ENCODE results near the gene NEU1. TPM values are rescaled to one million over a fixed set of nuclear protein-coding genes. Genes with fewer than 3 reads are reported as not detected.
"Not testable (repeated sequence)": the region's sequence is repeated elsewhere in the genome, so short reads cannot be mapped to it uniquely, and the experiment has no call there.

NEU1 gene
- total RNA-seq, 4 donors from 2014 or later: 54.4 to 98.1 (median 65.9) TPM

DNA sequence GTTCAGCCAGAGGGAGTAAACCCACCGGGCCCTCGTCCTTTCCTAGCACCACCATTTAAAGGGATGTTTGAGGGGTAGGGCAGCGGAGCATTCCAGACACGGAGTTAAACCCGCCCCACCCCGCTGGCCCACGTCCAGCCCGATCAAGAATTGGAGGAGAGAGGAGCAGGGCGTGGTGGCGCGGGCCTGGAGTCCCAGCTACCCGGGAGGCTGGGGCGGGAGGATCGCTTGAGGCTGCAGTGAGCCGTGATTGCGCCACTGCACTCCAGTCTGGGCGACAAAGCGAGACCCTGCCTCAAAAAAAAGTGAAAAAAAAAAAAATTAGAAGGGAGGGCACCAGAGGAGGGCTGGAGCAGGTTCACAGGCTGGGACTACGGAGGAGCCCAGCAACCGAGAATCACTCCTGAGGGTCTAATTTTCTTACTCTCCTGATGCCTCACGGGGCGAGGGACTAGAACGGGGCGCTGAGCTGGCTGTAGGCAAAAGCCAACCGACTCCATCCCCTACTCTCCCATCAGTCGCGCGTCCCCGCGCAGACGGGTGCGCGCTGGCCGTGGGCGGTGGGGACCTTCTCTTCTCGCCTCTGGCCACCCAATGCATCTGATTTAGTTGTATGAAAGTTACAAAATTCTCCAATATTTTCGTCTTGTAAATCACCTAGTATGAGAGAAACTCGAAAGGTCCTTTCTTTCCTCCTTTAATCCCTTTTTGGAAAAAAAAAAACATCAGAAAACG lies 41.2 kb downstream of the NEU1 start:
- H3K4me1 ChIP-seq: peaks cover 56 to 76% of the 10 kb centered on the region in 2 donors
- peak overlapping the region in 2 of 3 donors; percentile 30 to 33 for H3K4me3 ChIP-seq (replicated peaks in 1 of 3)
- no peaks in the 10 kb centered on the region for H3K27me3 ChIP-seq
- peak overlapping the region; percentile 99 to 100 (median 99) for H3K27ac ChIP-seq
- no peaks in the 10 kb centered on the region for H3K36me3 ChIP-seq
- TF ChIP-seq POLR2A (IDR thresholded peaks at IDR 0.05) (no peak), CTCF (IDR thresholded peaks at IDR 0.05) (peak in 1 of 6 experiments; percentile 3)
- WGBS, 2 donors: 7% methylated on average over 39 of the region's 39 CpGs
- H3K9me3 ChIP-seq: no peaks in the 10 kb centered on the region
- DNase-seq: peak; percentile 65 to 69
- intact Hi-C loops (cut with DNase I): no loop called here

- H3K4me3 ChIP-seq (replicated peaks in 1 of 3); DNase-seq; H3K9me3 ChIP-seq; intact Hi-C loops (cut with DNase I); H3K27me3 ChIP-seq; H3K36me3 ChIP-seq: not testable (repeated sequence)
- Histone ChIP-seq H3K4me1 (peaks cover 46 to 66% of the 10 kb centered on the region in 2 donors), H3K27ac (peak overlapping the region; percentile 65 to 100 (median 99))
- 93% methylated on average over 10 of the region's 10 CpGs for WGBS, 2 donors
These were observed 42.2 kb downstream of the NEU1 start for GRCh38 chr6:31820399-31820798.

DNA sequence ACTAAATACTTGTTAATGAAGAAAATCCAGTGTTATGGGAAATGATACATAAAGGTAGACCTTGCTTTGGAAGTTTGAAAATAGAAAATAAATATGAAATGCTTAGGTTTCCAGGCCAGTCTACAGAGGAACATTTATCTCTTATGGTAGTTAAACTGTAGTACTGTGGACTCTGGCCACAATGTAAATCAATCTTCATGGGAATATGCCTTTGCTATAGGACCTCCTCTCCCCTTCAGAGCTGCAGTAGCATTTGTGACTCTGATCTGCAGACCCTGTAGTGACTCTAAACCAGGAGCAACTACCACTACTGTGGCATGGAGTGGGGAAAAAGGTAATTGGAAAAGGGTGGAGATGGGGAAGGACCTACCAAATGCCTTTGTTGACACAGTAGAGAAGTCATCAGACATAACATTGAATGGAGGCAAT lies 42.7 kb downstream of the NEU1 start:
- Histone ChIP-seq H3K4me1 (peaks cover 44 to 61% of the 10 kb centered on the region in 2 donors), H3K9me3 (no peaks in the 10 kb centered on the region), H3K36me3 (no peaks in the 10 kb centered on the region), H3K27me3 (no peaks in the 10 kb centered on the region), H3K27ac (peak overlapping the region; percentile 65 to 100 (median 99)), H3K4me3 (replicated peaks in 1 of 3) (no peak overlapping the region)
- DNase-seq: no peak
- intact Hi-C loops (cut with DNase I): no loop called here
- TF ChIP-seq CTCF (IDR thresholded peaks at IDR 0.05) (no peak), POLR2A (IDR thresholded peaks at IDR 0.05) (no peak)

- Histone ChIP-seq H3K4me1 (peaks cover 35 to 54% of the 10 kb centered on the region in 2 donors), H3K4me3 (replicated peaks in 1 of 3) (peak overlapping the region in 2 of 3 donors; percentile 5 to 26), H3K27ac (peak overlapping the region; percentile 17 to 100 (median 99))
- intact Hi-C loops (cut with DNase I); H3K27me3 ChIP-seq; DNase-seq; H3K36me3 ChIP-seq; H3K9me3 ChIP-seq: not testable (repeated sequence)
- 72 to 78% methylated on average over 8 of the region's 8 CpGs for WGBS, 2 donors
These were observed 44.6 kb downstream of the NEU1 start for GRCh38 chr6:31817929-31818511.

DNA sequence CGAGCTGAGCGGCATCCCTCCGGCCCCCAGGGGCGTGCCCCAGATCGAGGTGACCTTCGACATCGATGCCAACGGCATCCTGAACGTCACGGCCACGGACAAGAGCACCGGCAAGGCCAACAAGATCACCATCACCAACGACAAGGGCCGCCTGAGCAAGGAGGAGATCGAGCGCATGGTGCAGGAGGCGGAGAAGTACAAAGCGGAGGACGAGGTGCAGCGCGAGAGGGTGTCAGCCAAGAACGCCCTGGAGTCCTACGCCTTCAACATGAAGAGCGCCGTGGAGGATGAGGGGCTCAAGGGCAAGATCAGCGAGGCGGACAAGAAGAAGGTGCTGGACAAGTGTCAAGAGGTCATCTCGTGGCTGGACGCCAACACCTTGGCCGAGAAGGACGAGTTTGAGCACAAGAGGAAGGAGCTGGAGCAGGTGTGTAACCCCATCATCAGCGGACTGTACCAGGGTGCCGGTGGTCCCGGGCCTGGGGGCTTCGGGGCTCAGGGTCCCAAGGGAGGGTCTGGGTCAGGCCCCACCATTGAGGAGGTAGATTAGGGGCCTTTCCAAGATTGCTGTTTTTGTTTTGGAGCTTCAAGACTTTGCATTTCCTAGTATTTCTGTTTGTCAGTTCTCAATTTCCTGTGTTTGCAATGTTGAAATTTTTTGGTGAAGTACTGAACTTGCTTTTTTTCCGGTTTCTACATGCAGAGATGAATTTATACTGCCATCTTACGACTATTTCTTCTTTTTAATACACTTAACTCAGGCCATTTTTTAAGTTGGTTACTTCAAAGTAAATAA lies 45.3 kb downstream of the NEU1 start:
- H3K36me3 ChIP-seq; H3K9me3 ChIP-seq; intact Hi-C loops (cut with DNase I); H3K27me3 ChIP-seq; DNase-seq: not testable (repeated sequence)
- Histone ChIP-seq H3K27ac (peak overlapping the region; percentile 17 to 100 (median 99)), H3K4me3 (replicated peaks in 1 of 3) (peak overlapping the region in 2 of 3 donors; percentile 5 to 26), H3K4me1 (peaks cover 28 to 49% of the 10 kb centered on the region in 2 donors)
- 42 to 56% methylated on average over 12 to 15 of the region's 37 CpGs for WGBS, 2 donors
- TF ChIP-seq CTCF (IDR thresholded peaks at IDR 0.05) (peak in 1 of 6 experiments; percentile 5), POLR2A (IDR thresholded peaks at IDR 0.05) (peak in 1 of 2 donors; percentile 8)

Measured in thyroid gland (tissue), 4 donors.